Stomach (tissue), 9 donors: ENCODE results near the gene CSNK2A1. TPM values are rescaled to one million over a fixed set of nuclear protein-coding genes. Genes with fewer than 3 reads are reported as not detected.

Source experiments
- DNase-seq, 2 donors: peaks; one replicate each; pipeline versions ENCODE4 v3.0.0 to v3.0.0-alpha.2; 2013 to 2019
- H3K27ac ChIP-seq, 5 donors: fragments of 200-600 bp in 4 of 5; sonication (generic) in 4 of 5; one replicate each; pipeline ENCODE4 v1.5.1; 2013 to 2019; ENCODE audit warnings: mild to moderate bottlenecking in 1 of 5, moderate library complexity in 1 of 5
- H3K27me3 ChIP-seq, 3 donors: fragments of 200-600 bp; sonication (generic); one replicate each; pipeline ENCODE4 v1.5.1; 2017 to 2019; ENCODE audit warnings: mixed run types in 1 of 3
- H3K36me3 ChIP-seq, 4 donors: fragments of 200-600 bp; sonication (generic); 1 replicate in 3 of 4; 2 replicates in 1 of 4; pipeline ENCODE4 v1.5.1; 2016 to 2019
- H3K4me1 ChIP-seq, 4 donors: fragments of 200-600 bp; sonication (generic); one replicate each; pipeline ENCODE4 v1.5.1; 2016 to 2019
- H3K4me3 ChIP-seq, 4 donors: fragments of 200-600 bp; sonication (generic) in 3 of 4; one replicate each; pipeline ENCODE4 v1.5.1; 2016 to 2019; ENCODE audit warnings: mild to moderate bottlenecking in 1 of 4
- H3K9me3 ChIP-seq, 4 donors: fragments of 200-600 bp; sonication (generic); one replicate each; pipeline ENCODE4 v1.5.1; 2016 to 2019
- EP300 ChIP-seq: sonication (generic); formaldehyde crosslinking; IDR thresholded peaks from one replicate; pipeline ENCODE4 v1.6.1; 2017; ENCODE audit warnings: antibody characterized with exemption
- POLR2A ChIP-seq, 4 donors: fragments of 450-650 bp; IDR thresholded peaks; one replicate each; pipeline ENCODE4 v1.6.1; 2016; ENCODE audit warnings: antibody characterized with exemption in 4 of 4, control low read depth in 2 of 4, mild to moderate bottlenecking in 1 of 4, moderate library complexity in 1 of 4
- POLR2AphosphoS5 ChIP-seq, 3 donors: sonication (generic); formaldehyde crosslinking; IDR thresholded peaks; one replicate each; pipeline ENCODE4 v1.6.1; 2016; ENCODE audit warnings: antibody characterized with exemption in 3 of 3
- WGBS, 5 donors: extraction: QIAGEN DNeasy Blood & Tissue Kit in 3 of 5; methylation state at CpG; one replicate each; pipeline versions ENCODE4 v1.1.5 to v1.1.7; 2013 to 2018; 5-methylcytosine and 5-hydroxymethylcytosine counted together
- intact Hi-C: fragments of 100-400 bp; cut with DNase I; formaldehyde crosslinking; loops from one replicate; pipeline ENCODE4 v1.15.1; 2023; ENCODE audit warnings: low total_unique reads
- polyA plus RNA-seq, 3 donors: library from polyadenylated mRNA; stranded (reverse); fragments of 200-250 nt; gene quantifications; one replicate each; pipeline ENCODE4 v1.2.3, GENCODE V29; 2013
- total RNA-seq, 5 donors: library from RNA; depleted of rRNA; stranded (reverse); fragments of >200 nt; gene quantifications; one replicate each; pipeline versions ENCODE4 v1.1.0 to v1.2.3, GENCODE V29; 2014 to 2016
- TF ChIP-seq, protein P1 (sequence below), 7 experiments: fragments of 450-650 bp in 4 of 7; fragments of 200-600 bp in 3 of 7; sonication (generic) in 3 of 7; IDR thresholded peaks; one replicate each; pipeline ENCODE4 v1.5.1; 2016 to 2019; ENCODE audit warnings: antibody characterized with exemption in 7 of 7, control low read depth in 2 of 7, mild to moderate bottlenecking in 1 of 7
- donor health status: healthy with polysubstance abuse.
- donor health status: Bipolar disorder and iron deficiency.
- donor health status: healthy.

The CSNK2A1 gene
- total and polyA plus RNA-seq, 8 donors = 22.6 to 164 (median 37.3) TPM

GRCh38 chr20:537983-538382 is 5.6 kb downstream of the CSNK2A1 start:
- WGBS, 5 donors = 84 to 97% (median 93%) methylated on average over 6 of the region's 6 CpGs
- Histone ChIP-seq H3K9me3 (peaks cover 0 to 6% (median 0%) of the 10 kb centered on the region in 4 donors), H3K36me3 (no peaks in the 10 kb centered on the region), H3K27me3 (no peaks in the 10 kb centered on the region), H3K27ac (no peak overlapping the region), H3K4me1 (peaks cover 52 to 100% (median 88%) of the 10 kb centered on the region in 4 donors), H3K4me3 (no peak overlapping the region)
- intact Hi-C loops = no loop called here
- no peak for DNase-seq
- TF ChIP-seq EP300 (no peak), POLR2A (IDR thresholded peaks at IDR 0.05) (no peak), POLR2AphosphoS5 (IDR thresholded peaks at IDR 0.05) (no peak)
- TF ChIP-seq, protein P1, sequence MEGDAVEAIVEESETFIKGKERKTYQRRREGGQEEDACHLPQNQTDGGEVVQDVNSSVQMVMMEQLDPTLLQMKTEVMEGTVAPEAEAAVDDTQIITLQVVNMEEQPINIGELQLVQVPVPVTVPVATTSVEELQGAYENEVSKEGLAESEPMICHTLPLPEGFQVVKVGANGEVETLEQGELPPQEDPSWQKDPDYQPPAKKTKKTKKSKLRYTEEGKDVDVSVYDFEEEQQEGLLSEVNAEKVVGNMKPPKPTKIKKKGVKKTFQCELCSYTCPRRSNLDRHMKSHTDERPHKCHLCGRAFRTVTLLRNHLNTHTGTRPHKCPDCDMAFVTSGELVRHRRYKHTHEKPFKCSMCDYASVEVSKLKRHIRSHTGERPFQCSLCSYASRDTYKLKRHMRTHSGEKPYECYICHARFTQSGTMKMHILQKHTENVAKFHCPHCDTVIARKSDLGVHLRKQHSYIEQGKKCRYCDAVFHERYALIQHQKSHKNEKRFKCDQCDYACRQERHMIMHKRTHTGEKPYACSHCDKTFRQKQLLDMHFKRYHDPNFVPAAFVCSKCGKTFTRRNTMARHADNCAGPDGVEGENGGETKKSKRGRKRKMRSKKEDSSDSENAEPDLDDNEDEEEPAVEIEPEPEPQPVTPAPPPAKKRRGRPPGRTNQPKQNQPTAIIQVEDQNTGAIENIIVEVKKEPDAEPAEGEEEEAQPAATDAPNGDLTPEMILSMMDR (IDR thresholded peaks at IDR 0.05) = no peak

DNA sequence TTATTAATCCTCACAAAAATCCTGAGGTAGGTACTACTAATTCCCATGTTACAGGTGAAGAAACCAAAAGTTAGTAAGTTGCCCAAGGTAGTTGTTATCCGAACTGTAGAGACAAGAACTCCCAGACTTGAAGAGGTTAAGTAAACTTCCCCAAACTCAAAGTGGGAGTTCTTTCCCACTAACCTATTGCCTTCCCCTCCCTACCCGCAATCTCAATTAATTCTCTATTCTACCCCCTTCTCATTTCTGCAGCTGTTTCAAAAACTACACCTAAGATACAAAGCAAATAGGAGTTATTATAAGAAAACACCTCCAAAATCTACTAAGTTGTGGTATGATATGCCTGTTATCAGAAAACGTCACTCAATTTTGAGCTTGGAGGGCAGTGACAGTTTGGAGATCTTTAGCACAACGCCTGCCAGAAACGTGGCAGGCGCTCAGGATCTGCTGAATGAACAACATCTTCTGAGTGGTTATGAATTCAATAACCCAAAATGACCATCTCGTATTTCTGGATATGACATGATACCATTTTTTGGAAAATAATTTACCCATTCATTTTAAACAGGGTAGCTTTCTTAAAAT is 7.1 kb downstream of the CSNK2A1 start:
- Histone ChIP-seq H3K4me1 (peaks cover 54 to 100% (median 87%) of the 10 kb centered on the region in 4 donors), H3K27ac (peak overlapping the region in 4 of 5 donors; percentile 52 to 77 (median 64)), H3K27me3 (no peaks in the 10 kb centered on the region), H3K4me3 (peak overlapping the region in 1 of 4 donors; percentile 4), H3K36me3 (no peaks in the 10 kb centered on the region), H3K9me3 (peaks cover 0 to 6% (median 0%) of the 10 kb centered on the region in 4 donors)
- 22 to 38% (median 34%) methylated on average over 7 of the region's 7 CpGs for WGBS, 5 donors
- TF ChIP-seq POLR2AphosphoS5 (IDR thresholded peaks at IDR 0.05) = no peak
- no peak for TF ChIP-seq EP300
- TF ChIP-seq, protein P1 (IDR thresholded peaks at IDR 0.05) = no peak
- TF ChIP-seq POLR2A (IDR thresholded peaks at IDR 0.05) = no peak
- DNase-seq = no peak
- intact Hi-C loops = no loop called here

GRCh38 chr20:535958-536357 is 7.6 kb downstream of the CSNK2A1 start:
- Histone ChIP-seq H3K4me3 (peak overlapping the region in 1 of 4 donors; percentile 17), H3K4me1 (peaks cover 53 to 100% (median 87%) of the 10 kb centered on the region in 4 donors), H3K27ac (peak overlapping the region; percentile 52 to 84 (median 68)), H3K27me3 (no peaks in the 10 kb centered on the region), H3K9me3 (peaks cover 0 to 6% (median 0%) of the 10 kb centered on the region in 4 donors), H3K36me3 (no peaks in the 10 kb centered on the region)
- WGBS, 5 donors = 14 to 31% (median 23%) methylated on average over 3 of the region's 3 CpGs
- peak in 1 of 2 donors; percentile 80 for DNase-seq
- intact Hi-C loops = no loop called here
- TF ChIP-seq POLR2A (IDR thresholded peaks at IDR 0.05) = no peak
- TF ChIP-seq, protein P1 (IDR thresholded peaks at IDR 0.05) = no peak
- TF ChIP-seq POLR2AphosphoS5 (IDR thresholded peaks at IDR 0.05) = no peak
- TF ChIP-seq EP300 = no peak

GRCh38 chr20:533526-533925 is 10.1 kb downstream of the CSNK2A1 start:
- Histone ChIP-seq H3K27me3 (no peaks in the 10 kb centered on the region), H3K9me3 (no peaks in the 10 kb centered on the region), H3K27ac (peak overlapping the region in 2 of 5 donors; percentile 29 to 43), H3K36me3 (peaks cover 0 to 8% (median 7%) of the 10 kb centered on the region in 4 donors), H3K4me3 (no peak overlapping the region), H3K4me1 (peaks cover 39 to 100% (median 79%) of the 10 kb centered on the region in 4 donors)
- intact Hi-C loops = no loop called here
- 56 to 84% (median 71%) methylated on average over 5 of the region's 5 CpGs for WGBS, 5 donors
- no peak for DNase-seq
- no peak for TF ChIP-seq POLR2A (IDR thresholded peaks at IDR 0.05)
- TF ChIP-seq POLR2AphosphoS5 (IDR thresholded peaks at IDR 0.05) = no peak
- TF ChIP-seq, protein P1 (IDR thresholded peaks at IDR 0.05) = no peak
- no peak for TF ChIP-seq EP300
